Ishikawa (cell line): Measurements from ENCODE around the gene GNAT1.

Experiments
- CREB1 ChIP-seq: IDR thresholded peaks from 2 replicates; pipeline ENCODE4 v1.6.1; 2012; ENCODE audit warnings: low read depth
- EGR1 ChIP-seq: IDR thresholded peaks from 2 replicates; pipeline ENCODE4 v1.6.1; 2012
- EP300 ChIP-seq: IDR thresholded peaks from 2 replicates; pipeline ENCODE4 v1.6.1; 2012; ENCODE audit warnings: borderline replicate concordance
- FOXM1 ChIP-seq: IDR thresholded peaks from 2 replicates; pipeline ENCODE4 v1.6.1; 2012; ENCODE audit warnings: low read depth, borderline replicate concordance
- MAX ChIP-seq: IDR thresholded peaks from 2 replicates; pipeline ENCODE4 v1.6.1; 2012
- NFIC ChIP-seq: IDR thresholded peaks from 2 replicates; pipeline ENCODE4 v1.6.1; 2012
- TEAD4 ChIP-seq: IDR thresholded peaks from 2 replicates; pipeline ENCODE4 v1.6.1; 2012
- YY1 ChIP-seq: IDR thresholded peaks from 2 replicates; pipeline ENCODE4 v1.6.1; 2012; ENCODE audit warnings: low read depth

- TF ChIP-seq TEAD4 (no peak), FOXM1 (no peak), EGR1 (no peak), EP300 (no peak), CREB1 (no peak), MAX (no peak), NFIC (no peak), YY1 (no peak)
Measured at GRCh38 chr3:50242851-50243542, 51.6 kb downstream of the GNAT1 start.
